Measurements from ENCODE around the gene PALD1. TPM values are rescaled to one million over a fixed set of nuclear protein-coding genes. Genes with fewer than 3 reads are reported as not detected.

PALD1 gene
- total RNA-seq (2021; ENCODE audit: unreplicated experiment): 33.1 TPM
- polyA plus RNA-seq (2012): 23.1 and 25.7 TPM in 2 replicates
- percentile 79 among the genes with signal in this experiment for Bru-seq, nascent RNA
- BruChase-seq, experiment 1, labeled RNA remaining after a 6-hour chase: percentile 83 among the genes with signal in this experiment
- percentile 83 among the genes with signal in this experiment for BruChase-seq, experiment 2, labeled RNA remaining after a 2-hour chase
- long read RNA-seq, full-length matches to known transcripts: 11 of 63 reads
- long read RNA-seq, partial matches to known transcripts: 44 of 63 reads
- long read RNA-seq, other reads (novel, unspliced or antisense): 8 of 63 reads

- no peaks in the 10 kb centered on the region for H3K9me2 ChIP-seq (ENCODE audit: insufficient read depth)
- H4K20me1 ChIP-seq (ENCODE audit: insufficient read depth): no peaks in the 10 kb centered on the region
- ChIA-PET CTCF (interaction anchor here (1.8 kb wide), 1 partner anchor 16 kb away, joined by 7 read pairs; no protein-coding TSS in a partner anchor), POLR2A (interaction anchor here (1.0 to 1.4 kb wide), 2 partner anchors 16 to 91 kb away, joined by 3 to 6 read pairs; no protein-coding TSS in a partner anchor), RAD21 (ENCODE audit: low non-redundant PET in 1 of 2, low total read pairs in 2 of 2, uncharacterized antibody in 2 of 2, unreplicated experiment in 2 of 2) (interaction anchor here in 1 of 2 experiments (1.0 to 1.3 kb wide), 1 partner anchor 17 kb away, joined by 4 to 7 read pairs; no protein-coding TSS in a partner anchor)
- DNase-seq (ENCODE audit: low read depth, low spot score): peak; percentile 48
- H3K9ac ChIP-seq (ENCODE audit: low read length): peak within 1 kb of the TSS; percentile 89
- H3K4me2 ChIP-seq (ENCODE audit: low read length): peak within 1 kb of the TSS; percentile 98
- H2AFZ ChIP-seq (ENCODE audit: low read depth, low read length, poor library complexity, severe bottlenecking): no peak within 1 kb of the TSS
- H3K27me3 ChIP-seq (ENCODE audit: insufficient read depth, low read length): no peaks in the 10 kb centered on the region
- no peaks in the 10 kb centered on the region for H3K9me3 ChIP-seq (ENCODE audit: control insufficient read depth in 1 of 2, insufficient read depth in 1 of 2, low read depth in 1 of 2, low read length in 2 of 2)
- H3K27ac ChIP-seq (ENCODE audit: low read depth, low read length): peak within 1 kb of the TSS; percentile 95
- peaks cover 48% of the 10 kb centered on the region for H3K79me2 ChIP-seq (ENCODE audit: insufficient read depth, low read length)
- intact Hi-C loops (cut with micrococcal nuclease): loop anchor here (5.0 kb wide), 1 partner anchor 59 kb away; no protein-coding TSS in a partner anchor
- H3K4me3 ChIP-seq (replicated peaks in 1 of 2; ENCODE audit: low read depth in 1 of 2, low read length in 2 of 2): peak within 1 kb of the TSS; percentile 80 to 97
- peaks cover 0 to 7% of the 10 kb centered on the region in 2 experiments; a peak in 1 of 4 replicates for H3K36me3 ChIP-seq (ENCODE audit: control insufficient read depth in 1 of 2, insufficient read depth in 2 of 2, low read length in 2 of 2)
- H3K4me1 ChIP-seq (ENCODE audit: control insufficient read depth in 1 of 2, insufficient read depth in 2 of 2, low read length in 2 of 2): peaks cover 26 to 61% of the 10 kb centered on the region in 2 experiments
- peak; percentile 77 for ATAC-seq
- TSS peak; percentile 74 for BruUV-seq (replicated peaks)
- TF ChIP-seq, protein P1, sequence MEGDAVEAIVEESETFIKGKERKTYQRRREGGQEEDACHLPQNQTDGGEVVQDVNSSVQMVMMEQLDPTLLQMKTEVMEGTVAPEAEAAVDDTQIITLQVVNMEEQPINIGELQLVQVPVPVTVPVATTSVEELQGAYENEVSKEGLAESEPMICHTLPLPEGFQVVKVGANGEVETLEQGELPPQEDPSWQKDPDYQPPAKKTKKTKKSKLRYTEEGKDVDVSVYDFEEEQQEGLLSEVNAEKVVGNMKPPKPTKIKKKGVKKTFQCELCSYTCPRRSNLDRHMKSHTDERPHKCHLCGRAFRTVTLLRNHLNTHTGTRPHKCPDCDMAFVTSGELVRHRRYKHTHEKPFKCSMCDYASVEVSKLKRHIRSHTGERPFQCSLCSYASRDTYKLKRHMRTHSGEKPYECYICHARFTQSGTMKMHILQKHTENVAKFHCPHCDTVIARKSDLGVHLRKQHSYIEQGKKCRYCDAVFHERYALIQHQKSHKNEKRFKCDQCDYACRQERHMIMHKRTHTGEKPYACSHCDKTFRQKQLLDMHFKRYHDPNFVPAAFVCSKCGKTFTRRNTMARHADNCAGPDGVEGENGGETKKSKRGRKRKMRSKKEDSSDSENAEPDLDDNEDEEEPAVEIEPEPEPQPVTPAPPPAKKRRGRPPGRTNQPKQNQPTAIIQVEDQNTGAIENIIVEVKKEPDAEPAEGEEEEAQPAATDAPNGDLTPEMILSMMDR (IDR thresholded peaks at IDR 0.05 in 2 of 3, conservative IDR thresholded peaks at IDR 0.05 in 1 of 3; ENCODE audit: borderline replicate concordance in 1 of 3, insufficient read depth in 1 of 3, low read depth in 2 of 3, low read length in 2 of 3): peak in 1 of 3 experiments; percentile 32; a peak in 2 of 6 replicates
- TF ChIP-seq ZNF274 (IDR thresholded peaks at IDR 0.05; ENCODE audit: low read depth, low read length) (no peak), SRF (IDR thresholded peaks at IDR 0.05; ENCODE audit: low read depth) (no peak), SIN3A (IDR thresholded peaks at IDR 0.05; ENCODE audit: low read depth) (peak; percentile 15; the same call in 1 of the 2 replicates), EZH2 (IDR thresholded peaks at IDR 0.05) (no peak), EZH2phosphoT487 (IDR thresholded peaks at IDR 0.05; ENCODE audit: borderline replicate concordance) (no peak), REST (IDR thresholded peaks at IDR 0.05; ENCODE audit: low read depth) (no peak), CEBPB (IDR thresholded peaks at IDR 0.05; ENCODE audit: low read depth) (no peak), POLR2AphosphoS5 (IDR thresholded peaks at IDR 0.05; ENCODE audit: low read depth, low read length) (peak; percentile 69), MAX (IDR thresholded peaks at IDR 0.05) (peak; percentile 64; the same call in 1 of the 2 replicates), POLR2A (IDR thresholded peaks at IDR 0.05; ENCODE audit: borderline replicate concordance, extremely low read depth, insufficient read depth, insufficient read length) (peak; percentile 61), FOSL1 (IDR thresholded peaks at IDR 0.05; ENCODE audit: low read depth) (no peak), YY1 (IDR thresholded peaks at IDR 0.05; ENCODE audit: extremely low read depth, insufficient replicate concordance, low read depth, low read length) (peak; percentile 4), EGR1 (IDR thresholded peaks at IDR 0.05; ENCODE audit: low read depth) (peak; percentile 88), JUND (IDR thresholded peaks at IDR 0.05) (no peak), ELF1 (IDR thresholded peaks at IDR 0.05; ENCODE audit: borderline replicate concordance, low read depth) (no peak), CBX3 (IDR thresholded peaks at IDR 0.05; ENCODE audit: low read depth) (no peak)
- TF ChIP-seq, protein P2, sequence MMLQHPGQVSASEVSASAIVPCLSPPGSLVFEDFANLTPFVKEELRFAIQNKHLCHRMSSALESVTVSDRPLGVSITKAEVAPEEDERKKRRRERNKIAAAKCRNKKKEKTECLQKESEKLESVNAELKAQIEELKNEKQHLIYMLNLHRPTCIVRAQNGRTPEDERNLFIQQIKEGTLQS (IDR thresholded peaks at IDR 0.05): no peak
These were observed at the start of gene PALD1 for GRCh38 chr10:70478191-70479164. Gene PALD1 (plus strand): TSS chr10:70478767. CDS start chr10:70525952, 47,185 bp downstream.

Data from HCT116 (cell line).